Measurements from ENCODE around the gene ACER3.

DNA sequence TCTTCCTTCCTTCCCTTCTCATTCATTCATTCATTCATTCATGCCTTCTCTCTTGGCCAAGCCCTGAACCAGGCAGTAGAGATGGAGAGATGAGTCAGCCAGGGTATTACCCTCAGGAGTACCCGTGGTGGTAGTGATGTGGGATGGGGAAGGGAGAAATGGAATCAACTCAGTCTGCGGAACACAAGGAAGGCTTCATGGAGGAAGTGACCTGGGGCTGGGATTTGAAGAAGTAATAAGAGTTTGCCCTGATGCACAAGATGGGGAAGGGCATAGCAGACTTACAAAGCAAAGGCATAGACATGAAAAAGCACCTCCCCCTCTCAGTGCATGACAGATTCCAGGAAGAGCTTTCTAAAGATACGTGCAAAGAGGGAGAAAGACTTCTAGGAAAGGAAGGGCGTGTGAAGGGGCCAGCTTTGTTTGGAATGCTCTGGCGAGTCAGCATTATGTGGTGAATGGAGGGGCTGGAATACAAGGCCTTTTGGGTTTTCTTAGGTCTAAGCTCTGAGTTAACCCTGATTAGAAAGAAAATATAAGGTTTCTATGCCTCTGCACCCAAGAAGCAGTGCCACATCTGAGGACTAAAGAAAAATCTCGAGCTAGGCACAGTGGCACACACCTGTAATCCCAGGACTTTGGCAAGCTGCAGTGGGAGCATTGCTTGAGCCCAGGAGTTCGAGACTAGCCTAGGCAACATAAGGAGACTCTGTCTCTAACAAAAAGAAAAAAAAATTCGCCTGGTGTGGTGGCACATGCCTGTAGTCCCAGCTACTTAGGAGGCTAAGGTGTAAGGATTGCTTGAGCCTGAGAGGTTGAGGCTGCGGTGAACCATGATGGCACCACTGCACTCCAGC is 36.4 kb upstream of the ACER3 start:
- TF ChIP-seq, protein P1, sequence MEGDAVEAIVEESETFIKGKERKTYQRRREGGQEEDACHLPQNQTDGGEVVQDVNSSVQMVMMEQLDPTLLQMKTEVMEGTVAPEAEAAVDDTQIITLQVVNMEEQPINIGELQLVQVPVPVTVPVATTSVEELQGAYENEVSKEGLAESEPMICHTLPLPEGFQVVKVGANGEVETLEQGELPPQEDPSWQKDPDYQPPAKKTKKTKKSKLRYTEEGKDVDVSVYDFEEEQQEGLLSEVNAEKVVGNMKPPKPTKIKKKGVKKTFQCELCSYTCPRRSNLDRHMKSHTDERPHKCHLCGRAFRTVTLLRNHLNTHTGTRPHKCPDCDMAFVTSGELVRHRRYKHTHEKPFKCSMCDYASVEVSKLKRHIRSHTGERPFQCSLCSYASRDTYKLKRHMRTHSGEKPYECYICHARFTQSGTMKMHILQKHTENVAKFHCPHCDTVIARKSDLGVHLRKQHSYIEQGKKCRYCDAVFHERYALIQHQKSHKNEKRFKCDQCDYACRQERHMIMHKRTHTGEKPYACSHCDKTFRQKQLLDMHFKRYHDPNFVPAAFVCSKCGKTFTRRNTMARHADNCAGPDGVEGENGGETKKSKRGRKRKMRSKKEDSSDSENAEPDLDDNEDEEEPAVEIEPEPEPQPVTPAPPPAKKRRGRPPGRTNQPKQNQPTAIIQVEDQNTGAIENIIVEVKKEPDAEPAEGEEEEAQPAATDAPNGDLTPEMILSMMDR (IDR thresholded peaks at IDR 0.05) = no peak
- TF ChIP-seq POLR2A (IDR thresholded peaks at IDR 0.05) (no peak), POLR2AphosphoS5 (IDR thresholded peaks at IDR 0.05; ENCODE audit: insufficient read depth in 1 of 2, low read depth in 1 of 2) (no peak)
